HG03378 (cell line): ENCODE results near the gene TUBG2.
"Not testable (repeated sequence)": the region's sequence is repeated elsewhere in the genome, so short reads cannot be mapped to it uniquely, and the experiment has no call there.

Source experiments
- ATAC-seq: cut with Tn5 transposase; IDR thresholded peaks from one replicate; pipeline ENCODE4 v1.9.1; 2021; ENCODE audit warnings: mild to moderate bottlenecking, moderate library complexity; ENCODE audit not compliant: unreplicated experiment

TUBG2 gene

GRCh38 chr17:42653179-42654124 is 5.6 kb upstream of the TUBG2 start:
- ATAC-seq, result no peak

- ATAC-seq, result no peak
These were observed 3.6 kb upstream of the TUBG2 start for GRCh38 chr17:42655528-42655927.

- ATAC-seq, result no peak
These were observed 1.1 kb upstream of the TUBG2 start for GRCh38 chr17:42657824-42658588.

GRCh38 chr17:42659932-42660274 is 819 bp downstream of the TUBG2 start:
- ATAC-seq, result not testable (repeated sequence)

- ATAC-seq, result no peak
These were observed 1.7 kb downstream of the TUBG2 start for GRCh38 chr17:42660692-42661345.

- no peak for ATAC-seq
These were observed 6.5 kb downstream of the TUBG2 start for GRCh38 chr17:42665581-42666001.

GRCh38 chr17:42666126-42666525 is 7.0 kb downstream of the TUBG2 start:
- ATAC-seq, result not testable (repeated sequence)

GRCh38 chr17:42667088-42667951 is 8.2 kb downstream of the TUBG2 start:
- ATAC-seq, result no peak

GRCh38 chr17:42669705-42669976 is 10.6 kb downstream of the TUBG2 start:
- no peak for ATAC-seq

GRCh38 chr17:42669977-42670788 is 11.1 kb downstream of the TUBG2 start:
- no peak for ATAC-seq

GRCh38 chr17:42670789-42671657 is 11.9 kb downstream of the TUBG2 start:
- ATAC-seq, result no peak

- ATAC-seq, result no peak
These were observed 13.0 kb downstream of the TUBG2 start for GRCh38 chr17:42672038-42672437.

GRCh38 chr17:42673266-42673884 is 14.3 kb downstream of the TUBG2 start:
- no peak for ATAC-seq

- ATAC-seq, result no peak
These were observed 15.0 kb downstream of the TUBG2 start for GRCh38 chr17:42673885-42674754.

GRCh38 chr17:42674755-42675347 is 15.8 kb downstream of the TUBG2 start:
- ATAC-seq, result no peak

- no peak for ATAC-seq
These were observed 16.4 kb downstream of the TUBG2 start for GRCh38 chr17:42675348-42675964.

GRCh38 chr17:42675965-42676423 is 16.9 kb downstream of the TUBG2 start:
- no peak for ATAC-seq
